NT2/D1 (cell line): ENCODE measurements around the gene C6orf120.

Experiments used
- YY1 ChIP-seq: IDR thresholded peaks from 2 replicates; pipeline ENCODE4 v1.6.1; 2011; ENCODE audit not compliant: insufficient read length, insufficient read depth
- ZNF274 ChIP-seq: IDR thresholded peaks from 2 replicates; pipeline ENCODE4 v1.6.1; 2011; ENCODE audit warnings: mild to moderate bottlenecking, low read depth, low read length

GRCh38 chr6:169724494-169725124 is 22.7 kb downstream of the C6orf120 start, which contains the start of gene PHF10:
- TF ChIP-seq YY1 (no peak), ZNF274 (no peak)
